GM10847 (cell line): Measurements from ENCODE around the gene ORM2.
A peak's percentile ranks its signal among the peaks of the same experiment; 100 is the strongest.

Experiments
- POLR2A ChIP-seq: IDR thresholded peaks from 2 replicates; pipeline ENCODE4 v1.6.1; 2011; ENCODE audit not compliant: insufficient read length; ENCODE audit errors: extremely low read depth

The ORM2 gene

DNA sequence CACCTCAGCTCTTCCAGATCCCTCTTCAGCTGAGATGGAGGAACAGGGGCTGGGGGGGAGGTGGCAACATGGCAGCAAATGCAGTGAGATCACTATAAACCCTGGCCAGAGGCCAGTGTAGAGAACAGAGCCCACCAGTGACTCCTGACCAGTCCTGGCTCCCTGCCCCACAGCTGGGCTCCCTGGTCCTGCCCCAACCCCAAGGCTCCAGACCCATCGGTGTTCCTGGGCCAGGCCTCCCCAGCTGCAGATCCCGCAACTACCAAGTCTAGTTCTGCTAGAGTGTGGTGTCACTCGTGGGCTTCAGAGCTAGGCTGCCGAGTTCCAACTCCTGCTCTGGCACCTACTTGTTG is 41.3 kb downstream of the ORM2 start:
- no peak for TF ChIP-seq POLR2A

DNA sequence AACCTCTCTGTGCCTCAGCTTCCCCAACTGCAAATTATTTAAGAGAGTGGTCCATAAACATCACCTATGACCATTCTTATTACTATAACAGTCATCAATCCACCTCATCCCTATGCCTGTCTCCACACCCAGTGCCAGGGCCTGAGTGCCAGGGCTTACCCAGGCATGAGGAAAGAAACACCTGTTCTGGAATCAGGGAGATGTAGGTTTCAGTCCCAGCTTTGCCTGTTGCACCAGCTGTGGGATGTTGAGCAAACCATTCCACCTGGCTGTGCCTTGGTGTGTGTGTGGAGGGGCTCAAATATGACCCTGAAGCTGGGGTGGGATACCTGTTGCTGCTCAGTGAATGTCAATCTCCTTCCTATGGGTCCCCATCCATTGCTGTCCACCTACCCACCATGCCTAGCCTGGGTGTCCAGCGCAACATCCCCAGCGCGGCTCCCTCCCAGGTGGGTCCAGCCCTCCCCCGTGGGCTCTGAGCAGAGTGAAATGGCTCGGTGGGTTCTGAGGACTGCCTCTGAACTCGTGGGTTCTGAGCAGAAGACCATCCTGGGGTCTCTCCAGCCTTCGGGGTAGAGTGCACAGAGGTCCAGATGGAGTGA is 41.8 kb downstream of the ORM2 start:
- no peak for TF ChIP-seq POLR2A

- TF ChIP-seq POLR2A: no peak
These were observed 42.6 kb downstream of the ORM2 start for GRCh38 chr9:114371973-114372917.

GRCh38 chr9:114372921-114373448 is 43.3 kb downstream of the ORM2 start:
- peak; percentile 19 for TF ChIP-seq POLR2A

- no peak for TF ChIP-seq POLR2A
These were observed 44.5 kb downstream of the ORM2 start for GRCh38 chr9:114373960-114374730.

- no peak for TF ChIP-seq POLR2A
These were observed 45.3 kb downstream of the ORM2 start for GRCh38 chr9:114374936-114375335.

- TF ChIP-seq POLR2A: no peak
These were observed 45.9 kb downstream of the ORM2 start for GRCh38 chr9:114375386-114376175.

GRCh38 chr9:114376586-114377445 is 47.1 kb downstream of the ORM2 start:
- TF ChIP-seq POLR2A: no peak

- TF ChIP-seq POLR2A: no peak
These were observed 48.3 kb downstream of the ORM2 start for GRCh38 chr9:114378016-114378415.

GRCh38 chr9:114378883-114379282 is 49.2 kb downstream of the ORM2 start:
- no peak for TF ChIP-seq POLR2A
